ENCODE measurements around the gene IGSF10.

The IGSF10 gene

DNA sequence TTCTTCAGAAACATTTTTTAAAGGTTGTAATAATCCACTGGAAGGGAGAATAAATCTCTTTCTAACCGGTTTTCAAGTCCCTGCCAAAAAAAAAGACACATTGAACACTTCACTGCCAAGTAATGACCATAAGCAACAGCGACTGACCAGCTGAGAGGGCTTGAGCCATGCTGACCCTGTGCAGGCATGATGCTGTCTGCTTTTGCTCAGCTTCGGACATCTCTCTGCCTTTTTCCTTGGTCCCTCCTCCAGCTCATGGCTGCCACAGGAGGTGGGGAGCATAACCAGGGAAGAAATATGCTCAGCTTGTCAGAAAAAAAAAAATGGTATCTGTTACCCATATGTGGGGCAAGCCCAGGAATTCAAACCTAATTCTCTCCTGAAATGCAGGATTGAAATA is 1.5 kb downstream of the IGSF10 start:
- no peak for FAIRE-seq

GRCh38 chr3:151456065-151456464 is 4.8 kb downstream of the IGSF10 start:
- no peak for FAIRE-seq

DNA sequence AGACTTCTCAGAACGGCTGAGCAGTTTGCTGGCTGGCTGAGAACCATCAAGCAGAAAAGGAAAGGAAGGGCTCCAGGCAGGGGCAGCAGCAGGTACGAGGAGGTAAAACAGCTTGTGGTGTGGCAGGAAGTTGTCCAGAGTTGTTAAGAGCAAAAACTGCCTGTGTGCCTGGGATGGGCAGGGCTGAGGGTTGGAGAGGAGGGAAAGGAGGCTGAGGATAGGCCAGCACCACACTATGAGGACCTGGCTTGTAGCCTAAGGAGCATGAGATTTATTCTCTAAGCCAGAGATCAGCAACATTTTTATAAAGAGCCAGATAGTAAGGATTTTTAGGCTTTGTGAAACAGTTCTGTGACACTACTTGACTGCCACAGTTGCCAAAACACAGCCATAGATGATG is 8.0 kb downstream of the IGSF10 start:
- no peak for FAIRE-seq

GRCh38 chr3:151452368-151452767 is 8.5 kb downstream of the IGSF10 start:
- no peak for FAIRE-seq

GRCh38 chr3:151446002-151446340 is 14.9 kb downstream of the IGSF10 start:
- no peak for FAIRE-seq

DNA sequence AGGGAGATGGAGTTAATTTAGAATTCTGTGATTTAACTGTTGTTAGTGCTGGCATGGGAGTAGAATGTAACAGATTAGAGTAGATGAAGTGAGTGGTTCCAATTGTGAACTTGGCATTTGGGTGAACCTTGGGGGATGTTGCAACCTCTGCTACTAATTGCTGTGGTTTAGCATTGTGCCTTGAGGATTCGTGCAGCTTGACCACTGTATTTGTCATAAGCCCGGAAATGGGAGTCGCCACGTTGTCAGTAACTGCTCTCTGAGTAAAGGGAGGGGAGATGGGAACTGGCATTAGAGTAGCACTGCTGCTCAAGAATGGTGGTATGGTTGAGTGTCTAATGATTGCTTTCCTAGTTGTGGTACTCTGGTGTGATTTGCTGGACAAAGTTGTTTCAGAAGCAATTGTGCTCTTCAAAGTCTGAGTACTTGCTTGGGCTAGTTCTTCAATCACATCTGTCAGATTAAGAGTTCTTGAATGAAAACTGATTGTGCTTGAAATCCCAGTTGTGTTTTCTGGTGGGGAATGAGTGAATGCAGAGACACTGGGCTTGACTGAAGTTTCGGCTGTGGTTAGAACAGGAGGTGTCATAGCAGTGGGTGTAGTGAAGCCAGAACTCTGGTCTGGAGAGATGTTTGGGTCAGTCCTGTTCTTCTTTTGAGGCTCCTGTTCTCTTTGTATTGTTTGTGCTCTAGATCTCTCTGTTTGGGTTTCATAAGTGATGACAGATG is 15.4 kb downstream of the IGSF10 start:
- no peak for FAIRE-seq

GRCh38 chr3:151443583-151443982 is 17.3 kb downstream of the IGSF10 start:
- FAIRE-seq, result no peak

DNA sequence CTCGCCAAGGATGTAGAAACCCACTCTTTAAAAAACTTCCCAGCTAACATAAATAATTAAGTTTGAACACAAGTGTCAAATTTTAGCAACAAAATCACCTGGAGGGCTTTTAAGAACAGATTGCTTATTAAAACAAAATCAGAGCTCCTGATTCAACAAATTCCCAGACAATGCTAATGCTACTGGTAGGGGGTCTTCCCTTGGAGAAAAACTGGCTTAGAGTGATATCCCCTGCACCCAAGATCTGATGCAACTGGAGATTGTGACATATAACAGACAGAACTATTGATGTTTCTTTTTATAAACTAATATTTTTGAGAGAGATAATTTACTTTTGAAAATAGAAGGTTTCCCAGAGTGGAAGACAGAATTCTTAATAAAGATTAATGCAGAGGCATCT is 19.9 kb downstream of the IGSF10 start:
- no peak for FAIRE-seq

DNA sequence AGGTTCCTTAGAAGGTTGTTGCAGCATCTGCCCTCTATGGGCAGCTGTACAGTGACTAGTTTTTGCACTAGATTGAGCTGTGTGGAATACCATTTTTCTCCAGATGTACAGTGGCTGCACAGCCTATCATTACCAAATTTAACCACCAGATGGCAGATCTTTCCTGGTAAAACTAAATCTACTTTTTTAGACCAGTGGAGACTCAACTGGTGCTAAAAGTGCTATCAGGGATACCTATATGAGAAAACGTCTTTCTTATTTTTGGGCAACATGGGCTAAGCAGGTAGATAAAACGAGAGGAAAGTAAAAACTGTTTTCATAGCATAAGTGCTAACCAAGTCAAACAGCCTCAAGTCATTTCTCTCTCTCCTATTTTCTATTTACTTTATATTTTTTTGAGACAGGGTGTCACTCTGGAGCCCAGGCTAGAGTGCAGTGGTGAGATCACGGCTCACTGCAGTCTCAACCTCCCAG is 21.2 kb downstream of the IGSF10 start:
- peak; percentile 94 for FAIRE-seq

- FAIRE-seq, result no peak
Measured at GRCh38 chr3:151437906-151438305, 23.0 kb downstream of the IGSF10 start.

DNA sequence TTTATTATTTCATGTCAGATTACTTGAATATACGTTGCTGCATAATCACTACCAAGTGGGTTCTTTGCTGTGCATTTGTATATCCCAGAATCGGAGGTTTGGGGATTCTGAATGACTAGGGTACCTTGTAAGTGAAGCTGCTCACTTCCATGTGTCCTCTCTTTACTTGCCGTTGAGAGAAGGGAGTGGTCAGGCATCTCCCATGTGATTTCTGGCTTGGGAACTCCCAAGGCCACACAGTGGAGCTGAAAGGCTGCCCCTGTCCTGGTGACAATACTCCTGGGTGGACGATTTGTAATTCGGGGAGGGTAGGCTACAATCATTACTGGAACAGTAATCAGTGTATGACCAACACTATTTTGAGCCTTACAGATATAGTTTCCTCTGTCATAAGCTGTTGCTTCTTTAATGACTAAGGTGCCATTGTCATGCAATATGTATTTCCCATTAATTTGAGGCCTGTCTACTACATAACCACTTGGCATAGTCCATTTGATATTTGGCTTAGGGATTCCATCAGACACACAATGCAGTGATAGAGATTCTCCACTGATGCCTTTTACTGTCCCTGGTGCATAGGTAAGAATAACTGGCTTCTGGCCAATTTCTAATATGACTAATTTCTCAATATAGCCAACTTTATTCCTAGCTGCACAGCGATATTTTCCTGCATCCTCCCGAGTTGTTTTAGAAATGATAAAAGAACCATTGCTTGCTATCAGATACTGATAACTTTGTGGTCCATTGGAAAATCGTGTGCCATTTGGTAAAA is 24.0 kb downstream of the IGSF10 start:
- FAIRE-seq, result no peak

- FAIRE-seq, result no peak
Measured at GRCh38 chr3:151434151-151434890, 26.5 kb downstream of the IGSF10 start.

DNA sequence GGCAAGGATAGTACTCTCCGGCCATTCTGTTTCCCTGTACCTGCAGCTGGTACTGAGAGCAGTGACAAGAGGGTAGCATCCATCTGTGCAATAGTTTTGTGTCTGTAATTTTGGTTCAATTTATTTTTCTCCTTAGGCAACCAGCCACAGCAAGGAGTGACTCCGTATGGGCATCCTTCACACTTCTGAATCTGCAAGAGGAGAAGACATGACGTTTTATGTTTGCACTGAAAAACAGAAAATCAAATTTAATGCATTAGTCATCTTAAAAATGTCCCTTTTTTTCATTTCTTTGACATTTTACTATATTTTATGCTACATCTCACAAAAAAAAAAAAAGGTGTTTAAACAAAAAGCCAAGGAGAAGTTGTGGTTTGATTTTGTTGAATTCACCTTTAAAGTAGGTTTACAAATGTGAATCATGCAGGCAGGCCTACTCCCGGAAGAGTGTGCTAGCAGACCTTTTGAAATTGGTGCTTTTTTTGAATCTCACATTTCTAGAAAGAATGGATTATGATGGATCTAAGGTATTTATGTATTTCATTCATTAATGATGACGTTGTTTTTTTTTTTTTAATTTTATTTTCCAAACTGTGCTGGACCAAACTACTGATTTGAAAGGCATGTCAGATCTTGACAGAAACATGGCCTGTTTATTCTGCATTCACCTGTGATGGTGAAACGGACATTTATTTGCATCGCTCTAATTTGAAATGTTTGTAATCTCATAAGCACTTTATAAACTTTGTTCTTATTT is 28.1 kb downstream of the IGSF10 start:
- FAIRE-seq, result no peak

DNA sequence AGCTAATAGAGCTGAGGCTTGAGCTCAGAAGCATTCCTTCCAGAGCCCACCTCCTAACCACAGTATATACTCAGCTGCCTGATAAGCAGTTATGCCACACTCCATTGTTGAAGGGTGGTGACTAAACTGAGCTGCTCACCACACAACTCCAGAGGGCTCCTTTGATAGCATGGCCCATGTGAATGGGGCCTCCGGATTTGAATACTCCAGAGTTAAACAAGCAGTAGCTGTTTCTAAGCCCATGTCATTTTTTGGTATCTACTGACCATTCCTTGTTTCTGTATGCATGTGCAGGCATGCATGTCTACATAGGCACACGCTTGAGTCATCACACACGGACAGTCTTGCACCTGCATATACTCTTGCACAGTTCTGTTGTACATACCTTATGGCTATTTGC is 28.9 kb downstream of the IGSF10 start:
- no peak for FAIRE-seq

DNA sequence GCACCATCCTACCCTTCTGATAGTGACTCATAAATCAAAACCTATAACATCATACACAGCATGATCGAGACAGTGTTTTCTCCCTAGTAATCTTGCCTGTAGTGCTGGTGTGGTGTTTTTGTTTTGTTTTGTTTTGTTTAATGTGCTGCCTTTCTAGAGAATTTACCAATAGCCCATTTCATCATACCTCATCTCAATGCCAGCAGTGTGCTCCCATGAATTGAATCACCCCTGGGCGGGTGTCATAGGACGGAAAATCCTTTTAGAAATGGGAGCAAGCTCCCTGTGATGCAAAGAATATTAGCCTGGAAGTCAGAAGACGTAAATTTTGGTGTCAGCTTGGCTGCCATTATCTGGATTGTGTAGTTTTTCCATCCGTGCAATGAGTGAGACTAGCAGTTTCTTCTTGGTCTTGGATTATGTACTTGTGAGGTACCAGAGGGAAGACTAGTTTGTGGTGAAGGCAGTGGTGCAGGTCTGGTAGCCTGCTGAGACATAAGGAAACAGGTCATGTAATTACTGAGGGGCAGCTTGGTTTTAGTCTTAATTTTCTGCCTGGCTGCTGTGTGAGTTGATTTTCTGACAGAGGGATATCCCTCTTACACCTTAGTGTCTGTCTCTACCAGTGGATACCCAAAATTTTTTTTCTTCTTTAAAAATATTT is 29.9 kb downstream of the IGSF10 start:
- FAIRE-seq, result no peak

- FAIRE-seq, result no peak
Measured at GRCh38 chr3:151428386-151428785, 32.5 kb downstream of the IGSF10 start.

GRCh38 chr3:151426341-151426657 is 34.6 kb downstream of the IGSF10 start:
- FAIRE-seq, result no peak

DNA sequence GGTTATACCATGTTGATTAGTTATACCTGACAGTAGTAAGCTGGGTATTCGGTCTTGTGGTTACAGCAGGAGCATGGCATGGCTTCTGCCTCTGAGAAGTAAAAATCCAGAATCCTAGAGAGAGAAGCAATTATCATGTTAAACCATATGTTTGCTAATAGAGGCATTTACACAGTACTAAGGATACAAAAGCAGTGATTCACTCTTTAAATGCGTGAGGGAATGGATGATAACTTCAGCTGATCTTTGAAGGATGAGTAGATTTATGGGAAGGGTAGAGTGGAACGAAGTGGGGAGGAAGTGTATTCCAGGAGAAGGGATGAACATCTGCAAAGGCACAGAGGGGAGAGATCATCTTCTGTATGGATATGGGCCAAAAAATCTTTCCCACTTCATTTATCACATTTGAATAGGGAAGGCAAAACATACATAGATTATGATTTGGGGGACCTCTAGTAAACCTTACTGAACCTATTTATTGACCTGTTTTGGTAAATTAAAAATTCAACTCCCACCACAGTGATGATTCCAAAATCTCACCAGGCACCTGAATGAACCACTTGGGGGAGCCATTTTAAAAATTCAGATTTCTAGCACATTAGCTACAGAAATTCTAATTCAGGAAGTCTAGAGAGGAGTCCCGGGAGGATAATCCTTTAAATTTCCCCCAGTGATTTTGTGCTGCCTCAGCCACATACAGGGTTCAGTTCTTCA is 35.1 kb downstream of the IGSF10 start:
- no peak for FAIRE-seq

GRCh38 chr3:151423091-151423490 is 37.8 kb downstream of the IGSF10 start:
- no peak for FAIRE-seq

DNA sequence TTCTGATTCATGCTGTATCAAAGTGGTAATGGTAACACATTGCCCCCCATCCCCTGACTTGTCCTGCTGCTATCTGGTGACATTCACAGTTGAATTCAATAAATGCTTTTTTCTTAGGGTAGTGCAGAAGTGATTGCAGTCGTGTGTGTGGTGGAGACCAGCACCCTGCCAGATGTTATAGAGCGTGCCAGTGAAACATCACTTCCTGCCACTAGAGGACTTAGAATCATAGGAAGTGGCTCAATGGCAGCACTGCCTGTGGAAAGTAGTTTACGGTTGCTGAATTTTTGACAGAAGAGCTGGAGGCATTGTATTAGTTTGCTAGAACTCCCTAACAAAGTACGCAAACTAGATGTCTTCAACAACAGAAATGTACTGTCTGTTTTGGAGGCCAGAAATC is 38.9 kb downstream of the IGSF10 start:
- no peak for FAIRE-seq

- no peak for FAIRE-seq
Measured at GRCh38 chr3:151419806-151420205, 41.1 kb downstream of the IGSF10 start.

DNA sequence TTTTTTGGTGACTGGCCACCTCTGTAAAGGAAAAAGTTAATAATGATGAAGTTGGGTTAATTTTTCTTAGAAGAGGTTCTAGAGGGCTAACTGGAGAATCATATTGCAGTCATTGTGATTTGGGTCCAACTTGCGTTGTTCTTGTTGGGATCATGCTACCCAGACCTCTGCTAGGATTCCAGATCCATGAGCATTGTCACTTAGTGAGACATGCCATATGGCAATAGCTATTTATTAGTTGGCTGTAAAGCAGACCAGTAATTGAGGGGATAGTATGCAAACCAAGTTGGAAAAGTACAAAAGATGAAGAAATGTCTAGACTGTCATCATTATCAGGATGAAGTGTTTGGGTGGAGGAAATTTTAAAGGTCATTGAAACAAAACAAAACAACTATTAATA is 45.6 kb downstream of the IGSF10 start:
- no peak for FAIRE-seq

All from TTC549 (cell line).